Activated CD8-positive, alpha-beta memory T cell treated with anti-CD3 and anti-CD28 coated beads for 48 hours (primary cell): ENCODE measurements around the gene PSMB11.

ENCODE experiments used
- DNase-seq, 3 experiments: peaks; one replicate each; pipeline ENCODE4 v3.0.0-alpha.2; 2020; ENCODE audit warnings: low read depth in 2 of 3, low spot score in 2 of 3

The PSMB11 gene

GRCh38 chr14:23057757-23058653, 16.0 kb downstream of the PSMB11 start:
- peak; percentile 69 to 90 (median 78) for DNase-seq

GRCh38 chr14:23058654-23059504, 16.9 kb downstream of the PSMB11 start:
- DNase-seq, result no peak

GRCh38 chr14:23060536-23061260, 18.7 kb downstream of the PSMB11 start:
- no peak for DNase-seq

GRCh38 chr14:23062002-23062401, 20.0 kb downstream of the PSMB11 start:
- DNase-seq, result no peak

GRCh38 chr14:23063601-23064000, 21.6 kb downstream of the PSMB11 start:
- no peak for DNase-seq

- DNase-seq, result no peak
Measured at GRCh38 chr14:23066368-23066767, 24.4 kb downstream of the PSMB11 start.

- DNase-seq, result no peak
Measured at GRCh38 chr14:23066855-23067744, 25.1 kb downstream of the PSMB11 start.

- DNase-seq, result no peak
Measured at GRCh38 chr14:23067847-23068788, 26.1 kb downstream of the PSMB11 start.

GRCh38 chr14:23068789-23069412, 26.9 kb downstream of the PSMB11 start:
- DNase-seq, result peak in 2 of 3 experiments; percentile 25 to 32

GRCh38 chr14:23069413-23069806, 27.4 kb downstream of the PSMB11 start:
- DNase-seq, result no peak

GRCh38 chr14:23070262-23071129, 28.5 kb downstream of the PSMB11 start:
- DNase-seq, result no peak

- peak; percentile 38 to 54 (median 52) for DNase-seq
Measured at GRCh38 chr14:23071244-23071920, 29.4 kb downstream of the PSMB11 start.

- no peak for DNase-seq
Measured at GRCh38 chr14:23071921-23072539, 30.0 kb downstream of the PSMB11 start.

GRCh38 chr14:23074906-23075305, 32.9 kb downstream of the PSMB11 start:
- DNase-seq, result no peak

GRCh38 chr14:23076785-23077408, 34.9 kb downstream of the PSMB11 start:
- DNase-seq, result no peak

- no peak for DNase-seq
Measured at GRCh38 chr14:23077962-23078361, 36.0 kb downstream of the PSMB11 start.
